ENCODE data around the gene TBC1D19. TPM values are rescaled to one million over a fixed set of nuclear protein-coding genes. Genes with fewer than 3 reads are reported as not detected.

Gene TBC1D19
- total RNA-seq, 3 donors from 2014 or later: 3.0 to 4.6 (median 3.9) TPM

DNA sequence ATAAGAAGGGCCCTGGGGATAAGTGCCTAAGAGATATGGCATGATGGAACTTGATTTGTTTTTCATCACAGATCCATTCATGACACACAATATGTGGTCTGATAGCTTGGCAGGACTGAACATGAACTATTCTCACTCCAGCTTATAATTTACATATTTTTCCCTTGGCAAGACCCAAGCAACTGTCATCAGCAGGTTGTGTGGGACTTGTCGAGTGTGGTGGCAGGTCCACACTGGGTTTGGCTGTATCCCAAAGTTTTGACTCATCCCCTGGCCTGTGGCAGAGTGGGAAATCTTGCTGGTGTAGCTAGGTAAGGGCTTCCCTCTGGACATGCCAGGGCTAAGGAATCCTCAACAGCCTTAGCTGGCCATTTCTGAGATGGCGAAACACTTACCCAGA, 195.8 kb downstream of the TBC1D19 start:
- peaks cover 23% of the 10 kb centered on the region for H3K36me3 Mint-ChIP-seq (ENCODE audit: insufficient read depth)
- H3K9me3 Mint-ChIP-seq: no peaks in the 10 kb centered on the region
- H3K27me3 Mint-ChIP-seq (ENCODE audit: low read depth): no peaks in the 10 kb centered on the region
- H3K4me3 Mint-ChIP-seq: no peak overlapping the region
- DNase-seq: no peak
- no peak for ATAC-seq
- H3K4me1 Mint-ChIP-seq (ENCODE audit: low read depth): no peaks in the 10 kb centered on the region

DNA sequence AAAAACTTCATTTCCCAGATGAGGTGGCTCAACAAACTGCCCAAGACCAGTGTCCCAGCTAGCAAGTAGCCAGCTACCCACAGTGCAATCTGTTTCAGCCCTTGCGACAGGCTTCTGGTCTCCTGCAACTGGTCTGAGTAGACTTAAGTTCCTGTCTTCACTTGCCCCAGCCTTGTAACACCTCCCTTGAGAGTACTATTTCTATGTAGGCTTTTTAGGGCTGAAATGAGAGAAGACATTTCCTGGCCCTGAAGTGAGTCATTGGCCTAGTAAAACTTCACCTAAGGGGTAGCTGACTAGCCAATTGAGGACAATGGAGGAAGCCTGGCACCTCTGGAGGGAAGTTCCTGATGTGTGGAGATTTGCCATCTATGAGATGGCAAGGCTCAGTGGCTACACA, 196.7 kb downstream of the TBC1D19 start:
- ATAC-seq (no peak), DNase-seq (no peak)
- no peaks in the 10 kb centered on the region for H3K4me1 Mint-ChIP-seq (ENCODE audit: low read depth)
- H3K9me3 Mint-ChIP-seq: no peaks in the 10 kb centered on the region
- no peaks in the 10 kb centered on the region for H3K27me3 Mint-ChIP-seq (ENCODE audit: low read depth)
- no peak overlapping the region for H3K4me3 Mint-ChIP-seq
- H3K36me3 Mint-ChIP-seq (ENCODE audit: insufficient read depth): peaks cover 20% of the 10 kb centered on the region

DNA sequence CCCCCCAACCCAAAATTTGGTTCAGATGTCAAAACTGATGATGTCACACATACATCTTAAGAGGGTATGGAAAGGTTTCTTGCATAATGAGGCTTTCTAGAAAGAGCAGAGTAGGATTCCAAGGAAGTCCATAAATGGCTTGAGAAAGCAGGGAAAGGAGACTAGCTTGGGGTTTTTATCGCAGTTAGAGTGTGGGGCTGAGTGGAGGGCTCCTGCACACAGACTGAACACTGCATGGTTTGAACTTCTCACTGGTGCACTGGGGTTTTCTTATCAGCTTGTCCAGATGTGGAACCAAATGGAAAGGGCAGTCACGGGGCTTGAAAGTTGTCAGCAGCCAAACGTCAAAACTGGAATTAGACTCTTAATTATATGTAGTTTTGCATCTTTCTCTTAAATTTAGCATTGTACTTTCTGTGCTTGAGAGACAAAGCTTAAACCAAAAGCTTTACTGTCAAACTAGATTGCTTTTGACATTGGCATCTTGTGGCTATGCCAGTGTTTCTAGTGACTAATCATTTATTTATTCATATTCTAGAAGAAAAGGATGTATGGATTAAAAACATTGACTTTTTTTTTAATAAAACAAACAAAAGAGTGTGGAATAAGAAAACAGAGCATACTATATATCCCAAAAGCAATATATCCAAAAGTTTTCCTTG, 198.4 kb downstream of the TBC1D19 start:
- no peak overlapping the region for H3K4me3 Mint-ChIP-seq
- no peaks in the 10 kb centered on the region for H3K9me3 Mint-ChIP-seq
- H3K36me3 Mint-ChIP-seq (ENCODE audit: insufficient read depth): peaks cover 17% of the 10 kb centered on the region
- no peaks in the 10 kb centered on the region for H3K4me1 Mint-ChIP-seq (ENCODE audit: low read depth)
- no peaks in the 10 kb centered on the region for H3K27me3 Mint-ChIP-seq (ENCODE audit: low read depth)
- DNase-seq (no peak), ATAC-seq (no peak)

DNA sequence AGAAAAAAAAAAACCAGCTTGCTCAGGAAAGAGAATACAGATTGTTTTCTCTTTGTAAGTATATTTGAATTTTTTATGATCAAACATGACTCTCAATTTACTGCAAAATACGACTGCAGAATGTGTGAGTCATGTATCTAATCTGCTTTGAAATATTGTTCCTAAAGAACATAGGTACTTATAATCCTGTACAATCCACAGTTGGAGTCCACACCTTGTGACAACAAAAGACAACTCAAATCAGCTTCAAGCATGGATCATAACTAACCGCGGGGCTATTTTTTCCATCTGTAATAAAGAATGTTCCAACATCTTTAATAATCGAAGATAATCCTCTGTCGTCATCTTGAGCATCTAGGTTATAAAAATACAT, 198.9 kb downstream of the TBC1D19 start:
- Mint-ChIP-seq H3K27me3 (ENCODE audit: low read depth) (no peaks in the 10 kb centered on the region), H3K4me3 (no peak overlapping the region)

DNA sequence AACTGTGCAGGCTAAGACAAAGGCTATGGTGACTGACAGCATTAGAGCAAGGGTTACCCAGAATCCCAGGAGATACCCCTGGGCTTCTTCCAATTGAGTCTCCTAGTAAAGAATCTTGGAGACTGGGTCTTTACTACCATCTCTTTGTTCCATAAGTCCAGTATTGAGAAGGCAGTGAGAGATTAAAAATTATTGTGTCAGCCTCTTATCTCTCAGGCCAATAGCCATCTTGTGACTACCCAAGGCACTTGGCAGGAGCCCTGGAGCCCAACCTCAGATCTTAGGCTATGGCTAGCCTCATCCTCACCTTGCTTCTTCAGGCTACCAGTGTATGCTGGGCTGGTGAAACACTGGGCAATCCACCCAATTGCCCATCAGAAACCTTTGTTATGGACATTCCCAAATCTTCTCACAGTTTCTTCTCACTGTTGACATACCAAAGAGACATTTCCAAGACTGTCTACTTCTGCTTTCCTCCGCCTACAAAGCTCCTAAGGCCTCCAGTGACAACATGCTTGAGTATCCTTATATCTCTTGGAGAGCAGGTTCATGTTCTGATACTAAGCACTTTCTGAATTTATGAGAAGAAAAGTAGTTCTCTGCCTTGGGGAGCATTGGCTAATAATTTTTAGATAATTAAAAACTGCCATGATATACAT, 200.5 kb downstream of the TBC1D19 start:
- Mint-ChIP-seq H3K4me1 (ENCODE audit: low read depth) (peaks cover 10% of the 10 kb centered on the region), H3K27me3 (ENCODE audit: low read depth) (no peaks in the 10 kb centered on the region), H3K36me3 (ENCODE audit: insufficient read depth) (peaks cover 13% of the 10 kb centered on the region), H3K9me3 (peaks cover 1% of the 10 kb centered on the region), H3K4me3 (no peak overlapping the region)
- DNase-seq (no peak), ATAC-seq (no peak)

More for the DNA sequence above, 198.9 kb downstream of the TBC1D19 start:
- DNase-seq (no peak), ATAC-seq (no peak)
- peaks cover 3% of the 10 kb centered on the region for H3K4me1 Mint-ChIP-seq (ENCODE audit: low read depth)
- H3K36me3 Mint-ChIP-seq (ENCODE audit: insufficient read depth): peaks cover 17% of the 10 kb centered on the region
- no peaks in the 10 kb centered on the region for H3K9me3 Mint-ChIP-seq

DNA sequence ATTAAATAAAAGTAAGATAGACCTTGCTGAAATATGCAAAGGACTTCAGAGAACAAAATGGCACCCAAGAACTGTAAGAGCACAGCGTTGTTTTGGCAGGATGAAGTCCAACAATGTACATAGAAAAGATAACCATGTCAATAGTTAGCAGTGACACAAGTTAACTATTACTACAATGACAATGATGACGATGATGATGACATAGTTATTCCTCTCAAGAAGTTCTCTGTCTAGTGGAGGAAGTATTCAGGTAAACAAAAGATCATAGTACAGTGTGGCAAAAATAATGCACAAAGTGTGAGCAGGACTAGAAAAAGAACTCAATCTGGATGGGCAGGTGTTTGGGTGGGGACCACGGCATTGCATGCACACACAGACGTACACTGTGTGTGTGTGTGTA, 201.4 kb downstream of the TBC1D19 start:
- ATAC-seq (no peak), DNase-seq (no peak)
- Mint-ChIP-seq H3K4me3 (no peak overlapping the region), H3K27me3 (ENCODE audit: low read depth) (no peaks in the 10 kb centered on the region), H3K36me3 (ENCODE audit: insufficient read depth) (peaks cover 6% of the 10 kb centered on the region), H3K4me1 (ENCODE audit: low read depth) (peaks cover 10% of the 10 kb centered on the region), H3K9me3 (peaks cover 6% of the 10 kb centered on the region)

DNA sequence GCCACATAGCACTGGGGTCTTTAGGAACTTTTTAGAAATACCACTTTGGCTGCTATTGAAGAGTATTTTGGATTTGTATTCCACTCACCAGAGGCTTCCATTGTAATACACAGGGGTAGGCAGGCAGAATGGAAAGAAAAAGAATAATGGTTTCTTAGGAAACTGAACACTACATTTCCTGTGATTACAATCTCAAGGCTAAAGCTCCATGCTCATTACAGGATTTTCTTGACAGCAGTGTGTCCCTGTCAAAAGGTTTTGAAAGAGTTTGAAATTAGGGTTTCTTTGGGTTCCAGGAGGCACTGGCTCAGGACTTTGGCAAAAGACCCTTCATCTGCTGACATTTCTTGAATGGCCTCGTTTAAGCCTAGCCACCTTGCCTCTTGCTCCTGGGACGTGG, 201.9 kb downstream of the TBC1D19 start:
- Mint-ChIP-seq H3K9me3 (peaks cover 6% of the 10 kb centered on the region), H3K27me3 (ENCODE audit: low read depth) (no peaks in the 10 kb centered on the region), H3K4me3 (no peak overlapping the region), H3K4me1 (ENCODE audit: low read depth) (peaks cover 10% of the 10 kb centered on the region), H3K36me3 (ENCODE audit: insufficient read depth) (peaks cover 6% of the 10 kb centered on the region)
- no peak for ATAC-seq
- no peak for DNase-seq

DNA sequence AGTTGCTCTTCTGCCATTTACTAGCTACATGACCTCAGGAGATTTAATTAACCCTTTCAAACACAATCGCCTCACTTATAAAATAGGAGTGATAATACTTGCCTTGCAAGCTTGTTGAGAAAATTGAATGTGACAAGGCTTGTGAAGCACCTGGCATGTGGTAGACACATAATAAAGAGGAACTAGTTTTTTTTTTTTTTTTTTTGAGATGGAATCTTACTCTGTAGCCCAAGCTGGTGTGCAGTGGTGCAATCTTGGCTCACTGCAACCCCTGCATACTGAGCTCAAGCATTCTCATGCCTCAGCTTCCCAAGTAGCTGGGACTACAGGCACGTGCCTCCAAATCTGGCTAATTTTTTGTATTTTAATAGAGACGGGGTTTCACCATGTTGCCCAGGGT, 203.0 kb downstream of the TBC1D19 start:
- H3K4me1 Mint-ChIP-seq (ENCODE audit: low read depth): peaks cover 10% of the 10 kb centered on the region
- peaks cover 6% of the 10 kb centered on the region for H3K9me3 Mint-ChIP-seq
- ATAC-seq (no peak), DNase-seq (no peak)
- no peaks in the 10 kb centered on the region for H3K27me3 Mint-ChIP-seq (ENCODE audit: low read depth)
- H3K4me3 Mint-ChIP-seq: no peak overlapping the region
- peaks cover 6% of the 10 kb centered on the region for H3K36me3 Mint-ChIP-seq (ENCODE audit: insufficient read depth)

DNA sequence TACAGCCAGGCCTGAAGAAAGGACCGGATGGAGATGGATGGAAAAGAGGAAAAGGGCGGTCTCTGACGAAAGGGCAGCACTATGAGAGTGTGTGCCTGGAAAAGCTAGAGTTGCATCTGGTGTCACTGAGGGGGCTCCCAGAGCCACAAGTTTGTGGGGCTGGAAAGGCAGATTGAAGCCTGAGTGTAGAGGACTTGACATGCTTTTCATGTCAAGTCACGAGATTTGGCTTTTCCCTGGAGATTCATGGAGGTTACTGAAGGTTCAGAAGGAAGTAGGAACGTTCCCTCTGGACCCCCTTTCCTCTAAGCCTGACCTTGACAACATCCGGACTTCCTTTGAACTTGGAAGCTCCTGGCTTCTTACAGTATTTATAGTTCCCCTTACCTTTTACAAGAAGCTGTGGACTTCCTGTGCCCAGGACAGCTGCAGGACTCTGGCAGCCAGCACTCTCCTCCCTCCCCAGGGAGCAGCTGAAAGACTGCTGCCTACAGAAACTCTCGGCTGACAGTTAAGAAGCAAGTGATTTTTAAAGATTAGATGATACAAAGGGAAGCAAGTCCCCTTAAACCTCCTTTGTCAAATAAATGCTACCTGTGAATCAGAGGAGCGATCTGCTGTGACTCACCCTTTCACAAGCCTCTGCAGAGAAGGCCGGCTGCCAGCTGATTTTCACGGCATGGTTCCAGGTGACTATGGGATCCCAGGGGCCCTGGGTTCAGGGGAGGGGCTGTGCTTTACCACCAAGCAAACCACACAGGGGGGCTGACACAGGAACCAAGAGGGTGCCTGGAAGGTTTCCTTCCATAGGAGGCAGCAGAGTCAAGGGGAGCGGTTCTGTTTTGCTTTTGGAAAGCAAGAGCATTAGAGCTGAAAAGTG, 203.8 kb downstream of the TBC1D19 start:
- Mint-ChIP-seq H3K36me3 (ENCODE audit: insufficient read depth) (peaks cover 5% of the 10 kb centered on the region), H3K9me3 (peaks cover 6% of the 10 kb centered on the region), H3K27me3 (ENCODE audit: low read depth) (no peaks in the 10 kb centered on the region), H3K4me1 (ENCODE audit: low read depth) (peaks cover 10% of the 10 kb centered on the region), H3K4me3 (no peak overlapping the region)
- peak; percentile 86 to 94 for ATAC-seq
- DNase-seq: peak; percentile 13

DNA sequence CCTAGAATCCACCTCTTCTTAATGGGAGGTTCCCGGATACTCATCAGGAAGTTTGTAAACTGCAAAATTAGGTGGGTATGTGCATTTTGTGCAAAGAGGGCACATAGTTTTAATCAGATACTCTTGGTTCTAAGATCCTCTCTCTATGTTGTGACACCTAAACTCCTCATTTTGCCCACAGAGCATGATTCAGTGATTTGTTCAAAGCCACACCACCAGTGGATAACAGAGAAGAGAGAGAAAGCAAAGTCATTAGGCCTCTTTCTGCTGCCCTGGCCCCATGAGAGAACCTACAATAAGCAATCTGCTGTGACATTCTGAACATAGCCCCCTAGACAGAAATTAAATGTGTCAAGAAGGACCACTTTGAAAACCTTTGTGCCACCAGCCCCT, 204.5 kb downstream of the TBC1D19 start:
- H3K9me3 Mint-ChIP-seq: peaks cover 6% of the 10 kb centered on the region
- DNase-seq: no peak
- H3K4me1 Mint-ChIP-seq (ENCODE audit: low read depth): peaks cover 10% of the 10 kb centered on the region
- ATAC-seq: peak; percentile 59 to 65
- no peaks in the 10 kb centered on the region for H3K27me3 Mint-ChIP-seq (ENCODE audit: low read depth)
- H3K36me3 Mint-ChIP-seq (ENCODE audit: insufficient read depth): no peaks in the 10 kb centered on the region
- H3K4me3 Mint-ChIP-seq: no peak overlapping the region

DNA sequence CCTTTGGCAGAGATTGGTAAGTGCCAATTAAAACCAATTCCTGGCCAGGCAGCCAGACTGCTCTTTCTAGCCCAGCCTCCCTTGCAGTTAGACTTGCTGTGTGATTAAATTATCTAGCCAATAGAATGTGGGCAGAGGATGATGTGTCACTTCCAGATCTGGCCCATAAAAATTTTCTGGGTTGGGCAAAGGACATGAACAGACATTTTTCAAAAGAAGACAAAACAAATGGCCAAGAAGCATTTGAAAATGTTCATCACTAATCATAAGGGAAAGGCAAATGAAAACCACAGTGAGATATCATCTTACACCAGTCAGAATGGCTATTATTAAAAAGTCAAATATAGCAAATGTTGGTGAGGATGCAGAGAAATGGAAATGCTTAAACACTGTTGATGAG, 205.3 kb downstream of the TBC1D19 start:
- ATAC-seq: no peak
- no peak for DNase-seq
- H3K4me1 Mint-ChIP-seq (ENCODE audit: low read depth): peaks cover 10% of the 10 kb centered on the region
- peaks cover 6% of the 10 kb centered on the region for H3K9me3 Mint-ChIP-seq
- no peaks in the 10 kb centered on the region for H3K36me3 Mint-ChIP-seq (ENCODE audit: insufficient read depth)
- H3K27me3 Mint-ChIP-seq (ENCODE audit: low read depth): peaks cover 3% of the 10 kb centered on the region
- H3K4me3 Mint-ChIP-seq: no peak overlapping the region

DNA sequence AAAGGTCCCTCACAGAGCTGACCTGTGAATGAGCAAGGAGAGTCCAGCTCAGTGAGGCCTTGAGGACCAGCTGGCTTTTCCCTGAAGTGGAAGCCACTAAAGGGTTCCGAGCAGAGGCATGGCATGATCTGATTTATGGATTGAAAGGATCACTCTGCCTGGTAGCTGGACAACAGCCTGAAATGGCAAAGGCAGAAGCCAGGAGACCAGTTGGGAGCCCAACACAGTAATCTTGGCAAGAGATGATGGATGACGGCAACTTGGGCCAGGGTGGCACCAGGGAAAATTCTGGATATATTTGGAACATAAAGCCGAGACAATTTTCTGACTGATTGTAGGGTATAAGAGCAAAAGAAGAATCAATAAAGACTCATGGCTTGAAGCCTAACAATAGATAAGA, 207.5 kb downstream of the TBC1D19 start:
- H3K36me3 Mint-ChIP-seq (ENCODE audit: insufficient read depth): no peaks in the 10 kb centered on the region
- peaks cover 3% of the 10 kb centered on the region for H3K27me3 Mint-ChIP-seq (ENCODE audit: low read depth)
- peaks cover 6% of the 10 kb centered on the region for H3K9me3 Mint-ChIP-seq
- ATAC-seq (no peak), DNase-seq (no peak)
- H3K4me1 Mint-ChIP-seq (ENCODE audit: low read depth): peaks cover 10% of the 10 kb centered on the region
- no peak overlapping the region for H3K4me3 Mint-ChIP-seq

DNA sequence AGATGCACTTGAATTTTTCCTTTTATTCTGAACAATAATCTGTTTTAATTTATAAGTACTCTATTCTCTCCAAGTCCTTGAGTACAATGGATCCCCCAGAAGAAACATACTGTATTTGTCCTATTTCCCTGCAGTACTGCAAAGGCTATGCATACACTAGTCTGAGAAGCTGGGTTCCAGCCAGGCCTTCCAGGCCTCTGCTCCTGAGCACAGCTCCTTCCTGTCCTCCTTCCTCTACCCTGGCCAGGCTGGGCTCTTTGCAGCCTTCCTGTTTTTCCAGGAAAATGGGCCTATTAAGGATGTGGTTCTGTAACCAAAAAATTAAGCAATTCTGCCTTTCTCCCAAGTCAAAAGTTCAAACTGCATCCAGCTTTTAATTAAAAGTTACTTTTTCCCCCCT, 208.8 kb downstream of the TBC1D19 start:
- no peak for DNase-seq
- ATAC-seq: no peak
- Mint-ChIP-seq H3K27me3 (ENCODE audit: low read depth) (peaks cover 3% of the 10 kb centered on the region), H3K4me3 (no peak overlapping the region), H3K9me3 (peaks cover 6% of the 10 kb centered on the region), H3K36me3 (ENCODE audit: insufficient read depth) (no peaks in the 10 kb centered on the region), H3K4me1 (ENCODE audit: low read depth) (peaks cover 9% of the 10 kb centered on the region)

DNA sequence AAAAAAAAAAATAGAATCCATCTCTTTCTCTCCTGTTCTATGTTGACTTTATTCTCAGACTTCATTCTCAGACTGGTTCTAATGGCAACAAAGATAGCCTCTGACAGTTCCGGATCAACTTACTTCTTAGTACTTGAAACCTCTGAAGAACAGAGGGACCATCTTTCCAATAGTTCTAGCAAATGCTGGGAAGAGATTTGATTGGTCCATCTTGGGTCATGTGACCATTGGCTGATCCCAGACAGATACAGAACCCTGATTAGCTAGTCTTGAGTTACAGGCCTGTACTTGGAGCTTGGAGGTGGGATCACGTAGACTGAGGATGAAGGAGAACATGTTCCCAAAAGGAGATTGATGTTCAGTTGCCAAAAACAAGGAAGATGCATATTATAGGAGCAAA, 209.9 kb downstream of the TBC1D19 start:
- DNase-seq: no peak
- no peak for ATAC-seq
- no peaks in the 10 kb centered on the region for H3K4me1 Mint-ChIP-seq (ENCODE audit: low read depth)
- H3K27me3 Mint-ChIP-seq (ENCODE audit: low read depth): peaks cover 3% of the 10 kb centered on the region
- peaks cover 10% of the 10 kb centered on the region for H3K9me3 Mint-ChIP-seq
- no peak overlapping the region for H3K4me3 Mint-ChIP-seq
- H3K36me3 Mint-ChIP-seq (ENCODE audit: insufficient read depth): peaks cover 2% of the 10 kb centered on the region
